Sigmoid colon (tissue), 7 donors: ENCODE results near the gene PTPN13. TPM values are rescaled to one million over a fixed set of nuclear protein-coding genes. Genes with fewer than 3 reads are reported as not detected.

ENCODE experiments used
- DNase-seq: peaks from one replicate; pipeline ENCODE4 v3.0.0-alpha.2; 2019
- H3K27ac ChIP-seq, 4 donors: fragments of 200-600 bp; sonication (generic); one replicate each; pipeline ENCODE4 v1.5.1; 2016 to 2019; ENCODE audit warnings: mild to moderate bottlenecking in 1 of 4
- H3K27me3 ChIP-seq, 3 donors: fragments of 200-600 bp; sonication (generic); one replicate each; pipeline ENCODE4 v1.5.1; 2019; ENCODE audit warnings: mild to moderate bottlenecking in 1 of 3
- H3K36me3 ChIP-seq, 4 donors: fragments of 200-600 bp; sonication (generic); one replicate each; pipeline ENCODE4 v1.5.1; 2016 to 2019
- H3K4me1 ChIP-seq, 4 donors: fragments of 200-600 bp; sonication (generic); one replicate each; pipeline ENCODE4 v1.5.1; 2017 to 2019
- H3K4me3 ChIP-seq, 4 donors: fragments of 200-600 bp; sonication (generic); one replicate each; pipeline ENCODE4 v1.5.1; 2017 to 2019; ENCODE audit warnings: mild to moderate bottlenecking in 2 of 4, moderate library complexity in 1 of 4
- H3K9me3 ChIP-seq, 4 donors: fragments of 200-600 bp in 3 of 4; sonication (generic) in 3 of 4; one replicate each; pipeline versions ENCODE4 v1.5.1 to v1.6.1; 2013 to 2019
- EP300 ChIP-seq, 4 donors: sonication (generic); formaldehyde crosslinking; IDR thresholded peaks; one replicate each; pipeline ENCODE4 v1.6.1; 2017; ENCODE audit warnings: antibody characterized with exemption in 4 of 4
- POLR2A ChIP-seq, 2 donors: fragments of 450-650 bp; IDR thresholded peaks; one replicate each; pipeline ENCODE4 v1.6.1; 2016; ENCODE audit warnings: antibody characterized with exemption in 2 of 2, mild to moderate bottlenecking in 2 of 2, moderate library complexity in 2 of 2
- POLR2AphosphoS5 ChIP-seq, 4 donors: sonication (generic); formaldehyde crosslinking; IDR thresholded peaks; one replicate each; pipeline ENCODE4 v1.6.1; 2017; ENCODE audit warnings: antibody characterized with exemption in 4 of 4
- WGBS, 2 donors: extraction: QIAGEN DNeasy Blood & Tissue Kit; methylation state at CpG; one replicate each; pipeline ENCODE4 v1.1.7; 2013; 5-methylcytosine and 5-hydroxymethylcytosine counted together
- intact Hi-C: fragments of 100-400 bp; cut with DNase I; formaldehyde crosslinking; loops from one replicate; pipeline ENCODE4 v1.15.1; 2023
- polyA plus RNA-seq, 3 donors: library from polyadenylated mRNA; stranded (reverse); fragments of 200-250 nt; gene quantifications; one replicate each; pipeline ENCODE4 v1.2.3, GENCODE V29; 2013
- total RNA-seq, 4 donors: library from RNA; depleted of rRNA; stranded (reverse); fragments of >200 nt; gene quantifications; one replicate each; pipeline ENCODE4 v1.1.0, GENCODE V29; 2016
- TF ChIP-seq, protein P1 (sequence below), 4 experiments: fragments of 450-650 bp in 3 of 4; fragments of 200-600 bp in 1 of 4; IDR thresholded peaks; one replicate each; pipeline ENCODE4 v1.5.1; 2016 to 2019; ENCODE audit warnings: antibody characterized with exemption in 4 of 4, mild to moderate bottlenecking in 3 of 4, moderate library complexity in 2 of 4
- donor health status: healthy with polysubstance abuse.
- donor health status: Bipolar disorder and iron deficiency.
- donor health status: healthy.

The PTPN13 gene
- total and polyA plus RNA-seq, 7 donors, result 0.60 to 16.1 (median 9.9) TPM

DNA sequence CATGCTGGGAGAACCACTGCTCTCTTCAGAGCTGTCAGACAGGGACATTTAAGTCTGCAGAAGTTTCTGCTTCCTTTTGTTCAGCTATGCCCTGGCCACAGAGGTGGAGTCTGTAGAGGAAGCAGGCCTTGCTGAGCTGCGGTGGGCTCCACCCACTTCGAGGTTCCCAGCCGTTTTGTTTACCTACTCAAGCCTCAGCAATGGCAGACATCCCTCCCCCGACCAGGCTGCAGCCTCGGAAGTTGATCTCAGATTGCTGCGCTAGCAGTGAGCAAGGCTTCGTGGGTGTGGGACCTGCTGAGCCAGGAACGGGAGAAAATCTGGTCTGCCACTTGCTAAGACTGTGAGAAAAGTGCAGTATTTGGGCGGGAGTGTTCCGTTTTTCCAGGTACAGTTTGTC, 136.2 kb downstream of the PTPN13 start:
- Histone ChIP-seq H3K9me3 (no peaks in the 10 kb centered on the region), H3K27ac (no peak overlapping the region), H3K36me3 (peaks cover 0 to 17% (median 0%) of the 10 kb centered on the region in 4 donors), H3K4me1 (no peaks in the 10 kb centered on the region), H3K27me3 (no peaks in the 10 kb centered on the region), H3K4me3 (no peak overlapping the region)
- 76 to 80% methylated on average over 10 of the region's 10 CpGs for WGBS, 2 donors
- no peak for TF ChIP-seq POLR2AphosphoS5 (IDR thresholded peaks at IDR 0.05)
- no peak for TF ChIP-seq POLR2A (IDR thresholded peaks at IDR 0.05)
- TF ChIP-seq, protein P1, sequence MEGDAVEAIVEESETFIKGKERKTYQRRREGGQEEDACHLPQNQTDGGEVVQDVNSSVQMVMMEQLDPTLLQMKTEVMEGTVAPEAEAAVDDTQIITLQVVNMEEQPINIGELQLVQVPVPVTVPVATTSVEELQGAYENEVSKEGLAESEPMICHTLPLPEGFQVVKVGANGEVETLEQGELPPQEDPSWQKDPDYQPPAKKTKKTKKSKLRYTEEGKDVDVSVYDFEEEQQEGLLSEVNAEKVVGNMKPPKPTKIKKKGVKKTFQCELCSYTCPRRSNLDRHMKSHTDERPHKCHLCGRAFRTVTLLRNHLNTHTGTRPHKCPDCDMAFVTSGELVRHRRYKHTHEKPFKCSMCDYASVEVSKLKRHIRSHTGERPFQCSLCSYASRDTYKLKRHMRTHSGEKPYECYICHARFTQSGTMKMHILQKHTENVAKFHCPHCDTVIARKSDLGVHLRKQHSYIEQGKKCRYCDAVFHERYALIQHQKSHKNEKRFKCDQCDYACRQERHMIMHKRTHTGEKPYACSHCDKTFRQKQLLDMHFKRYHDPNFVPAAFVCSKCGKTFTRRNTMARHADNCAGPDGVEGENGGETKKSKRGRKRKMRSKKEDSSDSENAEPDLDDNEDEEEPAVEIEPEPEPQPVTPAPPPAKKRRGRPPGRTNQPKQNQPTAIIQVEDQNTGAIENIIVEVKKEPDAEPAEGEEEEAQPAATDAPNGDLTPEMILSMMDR (IDR thresholded peaks at IDR 0.05), result no peak
- TF ChIP-seq EP300 (IDR thresholded peaks at IDR 0.05), result no peak
- DNase-seq, result no peak
- intact Hi-C loops, result no loop called here

DNA sequence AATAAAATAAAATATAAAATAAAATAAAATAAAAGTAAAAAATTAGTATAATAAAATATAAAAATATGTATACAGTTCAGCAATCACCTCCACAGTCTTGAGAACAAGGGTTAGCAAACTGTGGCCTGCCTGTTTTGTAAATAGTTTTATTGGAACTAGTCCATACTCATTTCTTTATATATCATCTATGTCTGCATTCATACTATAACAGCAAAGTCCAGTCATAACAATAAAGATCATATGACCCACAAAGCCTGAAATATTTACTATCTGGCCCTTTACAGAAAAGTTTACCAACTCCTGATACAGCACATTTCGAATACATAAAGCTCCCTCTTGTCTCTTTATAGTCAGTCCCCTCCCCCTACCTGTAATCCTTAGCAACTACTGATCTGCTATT, 143.1 kb downstream of the PTPN13 start:
- no peak overlapping the region for H3K27ac ChIP-seq
- TF ChIP-seq EP300 (IDR thresholded peaks at IDR 0.05) (no peak), POLR2A (IDR thresholded peaks at IDR 0.05) (no peak), POLR2AphosphoS5 (IDR thresholded peaks at IDR 0.05) (no peak)
- TF ChIP-seq, protein P1 (IDR thresholded peaks at IDR 0.05), result no peak
- intact Hi-C loops, result no loop called here
- H3K9me3 ChIP-seq, result no peaks in the 10 kb centered on the region
- 12 to 68% methylated on average over 1 of the region's 1 CpG for WGBS, 2 donors
- no peaks in the 10 kb centered on the region for H3K27me3 ChIP-seq
- H3K4me1 ChIP-seq, result no peaks in the 10 kb centered on the region
- H3K4me3 ChIP-seq, result no peak overlapping the region
- no peak for DNase-seq
- H3K36me3 ChIP-seq, result peaks cover 0 to 16% (median 0%) of the 10 kb centered on the region in 4 donors

DNA sequence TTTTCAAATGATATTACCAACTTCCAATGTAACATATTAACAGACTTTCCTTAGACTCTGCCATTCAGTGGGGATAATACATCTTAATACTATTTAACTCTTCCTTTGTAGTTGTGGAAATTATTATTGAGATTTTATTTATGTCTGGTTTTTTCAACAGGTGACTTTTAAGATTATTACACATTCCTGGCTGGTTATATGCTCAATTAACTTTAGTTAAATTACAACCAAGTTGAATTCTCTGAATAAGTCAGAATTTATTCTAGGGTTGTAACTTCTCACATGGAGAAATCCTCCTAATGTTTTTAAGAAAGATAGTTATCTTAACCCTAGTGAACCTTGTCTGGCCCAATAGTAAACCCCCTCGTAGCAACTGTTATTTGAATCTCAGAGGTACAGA, 147.7 kb downstream of the PTPN13 start:
- Histone ChIP-seq H3K36me3 (peaks cover 0 to 10% (median 3%) of the 10 kb centered on the region in 4 donors), H3K27ac (no peak overlapping the region), H3K4me3 (no peak overlapping the region), H3K27me3 (no peaks in the 10 kb centered on the region), H3K4me1 (no peaks in the 10 kb centered on the region), H3K9me3 (no peaks in the 10 kb centered on the region)
- TF ChIP-seq POLR2A (IDR thresholded peaks at IDR 0.05), result no peak
- no peak for TF ChIP-seq POLR2AphosphoS5 (IDR thresholded peaks at IDR 0.05)
- TF ChIP-seq EP300 (IDR thresholded peaks at IDR 0.05), result no peak
- TF ChIP-seq, protein P1 (IDR thresholded peaks at IDR 0.05), result no peak
- DNase-seq, result no peak
- WGBS, 2 donors, result 74 to 84% methylated on average over 1 of the region's 1 CpG
- intact Hi-C loops, result no loop called here

DNA sequence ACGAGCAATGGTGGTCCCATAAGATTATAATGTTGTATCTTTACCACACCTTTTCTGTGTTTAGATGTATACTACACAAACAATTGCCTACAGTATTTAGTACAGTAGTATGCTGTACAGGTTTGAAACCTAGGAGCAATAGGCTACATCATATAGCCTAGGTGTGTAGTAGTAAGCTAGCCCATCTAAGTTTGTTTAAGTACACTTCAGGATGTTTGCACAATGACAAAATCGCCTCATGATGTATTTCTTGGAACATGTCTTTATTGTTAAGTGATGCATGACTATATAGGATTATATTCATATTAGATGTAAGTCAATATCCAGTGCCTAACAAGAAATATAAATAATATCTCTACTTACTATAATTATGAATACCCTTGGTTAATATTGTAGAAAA, 150.5 kb downstream of the PTPN13 start:
- no peak overlapping the region for H3K4me3 ChIP-seq
- intact Hi-C loops, result no loop called here
- no peak for DNase-seq
- H3K36me3 ChIP-seq, result peaks cover 0 to 10% (median 3%) of the 10 kb centered on the region in 4 donors
- TF ChIP-seq POLR2AphosphoS5 (IDR thresholded peaks at IDR 0.05), result no peak
- TF ChIP-seq POLR2A (IDR thresholded peaks at IDR 0.05), result no peak
- TF ChIP-seq, protein P1 (IDR thresholded peaks at IDR 0.05), result no peak
- no peak for TF ChIP-seq EP300 (IDR thresholded peaks at IDR 0.05)
- H3K9me3 ChIP-seq, result no peaks in the 10 kb centered on the region
- H3K4me1 ChIP-seq, result no peaks in the 10 kb centered on the region
- WGBS, 2 donors, result 82 to 89% methylated on average over 2 of the region's 2 CpGs
- no peaks in the 10 kb centered on the region for H3K27me3 ChIP-seq
- H3K27ac ChIP-seq, result no peak overlapping the region

DNA sequence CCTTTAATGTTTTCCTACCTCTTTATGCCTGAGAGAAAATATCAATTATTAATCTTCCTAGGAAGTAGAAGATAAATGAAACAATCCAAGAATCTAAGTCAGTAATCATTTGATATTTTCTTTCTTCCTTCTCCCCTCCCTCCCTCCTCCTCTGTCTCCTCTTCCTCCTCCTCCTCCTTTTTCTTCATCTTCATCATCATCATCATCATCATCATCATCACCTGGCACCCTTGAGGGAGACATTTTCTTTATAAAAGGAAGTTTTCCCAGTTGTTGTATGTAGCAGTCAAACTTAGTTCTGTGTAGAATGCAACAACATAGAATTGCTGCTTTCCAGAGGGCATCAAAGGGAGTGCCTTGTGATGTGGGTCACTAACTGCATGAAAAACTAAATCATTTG, 155.0 kb downstream of the PTPN13 start:
- Histone ChIP-seq H3K9me3 (no peaks in the 10 kb centered on the region), H3K4me1 (no peaks in the 10 kb centered on the region), H3K36me3 (peaks cover 0 to 32% (median 4%) of the 10 kb centered on the region in 4 donors), H3K27me3 (no peaks in the 10 kb centered on the region), H3K4me3 (no peak overlapping the region), H3K27ac (no peak overlapping the region)
- no peak for DNase-seq
- intact Hi-C loops, result no loop called here
- TF ChIP-seq POLR2AphosphoS5 (IDR thresholded peaks at IDR 0.05) (no peak), EP300 (IDR thresholded peaks at IDR 0.05) (no peak), POLR2A (IDR thresholded peaks at IDR 0.05) (no peak)
- TF ChIP-seq, protein P1 (IDR thresholded peaks at IDR 0.05), result no peak
